ENCODE data around the gene TET3. TPM values are rescaled to one million over a fixed set of nuclear protein-coding genes. Genes with fewer than 3 reads are reported as not detected.

Gene TET3
- polyA plus RNA-seq, 1 donor (not counting 4 experiments of a cell fraction or from before 2014, with no cell fraction given) = 2.9 TPM

DNA sequence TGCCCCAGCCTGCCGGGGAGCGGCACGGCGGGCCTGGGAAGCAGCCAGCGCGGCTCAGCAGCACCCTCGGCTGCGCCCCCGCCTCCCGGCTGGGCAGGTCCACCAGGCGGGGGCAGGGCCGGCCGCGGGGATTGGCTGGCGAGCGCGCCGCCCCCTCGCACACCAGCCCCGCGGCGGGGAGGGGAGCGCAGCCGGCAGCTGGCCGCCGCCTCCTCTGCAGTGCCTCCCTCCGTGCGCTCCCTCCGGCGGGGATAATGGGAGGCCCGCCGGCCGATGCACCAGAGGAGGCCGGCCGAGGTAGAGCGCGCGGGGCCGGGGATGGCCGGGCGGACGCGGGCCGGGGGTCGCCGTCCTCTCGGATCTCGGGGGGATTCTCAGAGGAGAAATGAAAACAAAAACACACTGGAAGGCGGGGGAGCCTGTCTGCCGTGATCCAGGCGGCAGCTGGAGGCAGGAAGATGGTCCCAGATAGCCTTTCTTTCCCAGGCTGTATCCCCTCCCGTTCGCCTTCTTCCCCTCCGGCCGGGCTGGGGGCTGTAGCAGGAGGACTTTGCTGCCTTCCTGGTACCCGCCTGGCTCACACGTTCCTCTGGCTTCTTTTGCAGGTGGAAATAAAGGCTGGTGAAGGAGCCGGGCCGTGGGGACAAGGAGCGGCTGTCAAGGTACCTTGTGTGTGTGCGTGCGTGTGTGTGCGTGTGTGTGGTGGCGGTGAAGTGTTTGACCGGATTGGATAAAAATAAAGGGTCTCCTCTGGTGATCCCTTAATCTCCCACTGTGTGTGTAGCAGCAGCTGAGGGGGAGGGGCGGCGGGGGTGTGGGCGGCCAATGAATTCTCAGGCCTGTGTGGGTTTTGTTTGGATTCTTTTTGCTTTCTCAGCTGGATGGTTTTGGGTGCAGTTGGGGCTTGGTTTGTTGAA is 18.1 kb downstream of the TET3 start:
- dilution Hi-C loops (cut with MboI; ENCODE audit: extremely low pct_ligation_motif_present, low sequenced_read_pairs) = no loop called here
- H3K9me3 ChIP-seq (ENCODE audit: control insufficient read depth, low read depth, low read length) = no peaks in the 10 kb centered on the region
- peaks cover 5% of the 10 kb centered on the region for H3K9me1 ChIP-seq (ENCODE audit: control insufficient read depth, extremely low read depth, insufficient read depth, low read length)
- peaks cover 3 to 9% of the 10 kb centered on the region in 2 experiments for H3K36me3 ChIP-seq (ENCODE audit: control insufficient read depth in 2 of 2, extremely low read depth in 1 of 2, insufficient read depth in 2 of 2, low read length in 2 of 2)
- DNase-seq (ENCODE audit: low read depth, low spot score) = no peak
- no peak for TF ChIP-seq EZH2 (IDR thresholded peaks at IDR 0.05; ENCODE audit: low read length)
- TF ChIP-seq, protein P1, sequence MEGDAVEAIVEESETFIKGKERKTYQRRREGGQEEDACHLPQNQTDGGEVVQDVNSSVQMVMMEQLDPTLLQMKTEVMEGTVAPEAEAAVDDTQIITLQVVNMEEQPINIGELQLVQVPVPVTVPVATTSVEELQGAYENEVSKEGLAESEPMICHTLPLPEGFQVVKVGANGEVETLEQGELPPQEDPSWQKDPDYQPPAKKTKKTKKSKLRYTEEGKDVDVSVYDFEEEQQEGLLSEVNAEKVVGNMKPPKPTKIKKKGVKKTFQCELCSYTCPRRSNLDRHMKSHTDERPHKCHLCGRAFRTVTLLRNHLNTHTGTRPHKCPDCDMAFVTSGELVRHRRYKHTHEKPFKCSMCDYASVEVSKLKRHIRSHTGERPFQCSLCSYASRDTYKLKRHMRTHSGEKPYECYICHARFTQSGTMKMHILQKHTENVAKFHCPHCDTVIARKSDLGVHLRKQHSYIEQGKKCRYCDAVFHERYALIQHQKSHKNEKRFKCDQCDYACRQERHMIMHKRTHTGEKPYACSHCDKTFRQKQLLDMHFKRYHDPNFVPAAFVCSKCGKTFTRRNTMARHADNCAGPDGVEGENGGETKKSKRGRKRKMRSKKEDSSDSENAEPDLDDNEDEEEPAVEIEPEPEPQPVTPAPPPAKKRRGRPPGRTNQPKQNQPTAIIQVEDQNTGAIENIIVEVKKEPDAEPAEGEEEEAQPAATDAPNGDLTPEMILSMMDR (optimal IDR thresholded peaks at IDR 0.05 in 1 of 3, IDR thresholded peaks at IDR 0.05 in 1 of 3, conservative IDR thresholded peaks at IDR 0.05 in 1 of 3; ENCODE audit: extremely low read depth in 1 of 3, insufficient read depth in 2 of 3, low read length in 3 of 3) = peak in 1 of 3 experiments; percentile 2
- peaks cover 31% of the 10 kb centered on the region for H4K20me1 ChIP-seq (ENCODE audit: control insufficient read depth, extremely low read depth, insufficient read depth, low read length)
- no peak for FAIRE-seq
- H2AFZ ChIP-seq (ENCODE audit: control insufficient read depth, low read length) = no peak overlapping the region
- H3K9ac ChIP-seq (ENCODE audit: control insufficient read depth, extremely low read depth, insufficient read depth, low read length) = peak overlapping the region; percentile 39
- H3K27ac ChIP-seq (ENCODE audit: control insufficient read depth, insufficient read depth, low read length) = no peak overlapping the region
- no peaks in the 10 kb centered on the region for H3K27me3 ChIP-seq (ENCODE audit: control insufficient read depth, extremely low read depth, insufficient read depth, low read length)
- H3K4me2 ChIP-seq (ENCODE audit: control insufficient read depth, extremely low read depth, insufficient read depth, low read depth, low read length) = peak overlapping the region; percentile 94
- H3K79me2 ChIP-seq (ENCODE audit: control insufficient read depth, insufficient read depth, low read length) = peaks cover 67% of the 10 kb centered on the region
- H3K4me3 ChIP-seq (ENCODE audit: control insufficient read depth in 2 of 3, extremely low read depth in 1 of 3, insufficient read depth in 2 of 3, low read depth in 1 of 3, low read length in 3 of 3) = peak overlapping the region; percentile 20 to 60 (median 59)
- H3K4me1 ChIP-seq (ENCODE audit: control insufficient read depth, extremely low read depth, insufficient read depth, low read length) = peaks cover 35% of the 10 kb centered on the region

DNA sequence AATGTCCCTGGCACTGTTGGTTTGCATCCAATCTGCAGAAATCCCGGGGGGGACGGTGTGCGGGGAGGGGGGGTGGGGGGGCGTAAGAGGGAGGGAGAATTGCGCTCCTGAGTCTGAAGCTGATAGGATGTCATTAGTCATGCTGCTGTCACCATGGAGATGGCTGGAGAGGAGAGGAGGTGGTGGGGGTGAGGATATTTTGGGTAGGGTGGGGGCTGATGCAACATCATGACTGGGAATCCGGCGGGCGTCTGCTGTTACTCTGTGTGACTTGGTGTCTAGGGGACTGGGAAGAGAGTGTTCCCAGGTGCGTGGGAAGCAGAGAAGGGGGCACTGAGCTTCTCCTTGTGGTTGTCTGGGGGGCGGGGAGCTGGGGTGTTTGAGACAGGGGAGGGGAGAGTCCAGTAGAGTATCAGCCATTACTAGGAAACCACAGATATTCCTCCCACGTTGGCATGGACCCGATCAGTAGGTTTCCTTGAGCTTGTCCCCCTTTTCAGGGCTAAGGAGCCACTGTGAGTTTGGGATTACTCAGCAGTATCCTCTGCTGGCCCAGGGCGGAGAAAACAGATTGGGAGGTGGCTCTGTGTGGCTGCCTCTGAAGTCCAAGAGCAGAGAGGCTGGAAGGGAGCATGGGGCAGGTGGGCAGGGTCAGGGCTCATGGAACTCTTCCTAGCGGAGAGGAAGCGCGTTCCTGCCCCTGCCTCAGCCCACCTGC is 18.9 kb downstream of the TET3 start:
- peaks cover 31% of the 10 kb centered on the region for H4K20me1 ChIP-seq (ENCODE audit: control insufficient read depth, extremely low read depth, insufficient read depth, low read length)
- peaks cover 63% of the 10 kb centered on the region for H3K79me2 ChIP-seq (ENCODE audit: control insufficient read depth, insufficient read depth, low read length)
- no peak for FAIRE-seq
- DNase-seq (ENCODE audit: low read depth, low spot score) = no peak
- no peak overlapping the region for H3K4me2 ChIP-seq (ENCODE audit: control insufficient read depth, extremely low read depth, insufficient read depth, low read depth, low read length)
- H3K4me1 ChIP-seq (ENCODE audit: control insufficient read depth, extremely low read depth, insufficient read depth, low read length) = peaks cover 35% of the 10 kb centered on the region
- H3K9me3 ChIP-seq (ENCODE audit: control insufficient read depth, low read depth, low read length) = no peaks in the 10 kb centered on the region
- dilution Hi-C loops (cut with MboI; ENCODE audit: extremely low pct_ligation_motif_present, low sequenced_read_pairs) = no loop called here
- H3K36me3 ChIP-seq (ENCODE audit: control insufficient read depth in 2 of 2, extremely low read depth in 1 of 2, insufficient read depth in 2 of 2, low read length in 2 of 2) = peaks cover 3 to 9% of the 10 kb centered on the region in 2 experiments
- TF ChIP-seq EZH2 (IDR thresholded peaks at IDR 0.05; ENCODE audit: low read length) = no peak
- TF ChIP-seq, protein P1 (optimal IDR thresholded peaks at IDR 0.05 in 1 of 3, IDR thresholded peaks at IDR 0.05 in 1 of 3, conservative IDR thresholded peaks at IDR 0.05 in 1 of 3; ENCODE audit: extremely low read depth in 1 of 3, insufficient read depth in 2 of 3, low read length in 3 of 3) = no peak
- H3K27me3 ChIP-seq (ENCODE audit: control insufficient read depth, extremely low read depth, insufficient read depth, low read length) = no peaks in the 10 kb centered on the region
- H3K27ac ChIP-seq (ENCODE audit: control insufficient read depth, insufficient read depth, low read length) = no peak overlapping the region
- H3K9me1 ChIP-seq (ENCODE audit: control insufficient read depth, extremely low read depth, insufficient read depth, low read length) = peaks cover 3% of the 10 kb centered on the region
- no peak overlapping the region for H3K9ac ChIP-seq (ENCODE audit: control insufficient read depth, extremely low read depth, insufficient read depth, low read length)
- no peak overlapping the region for H2AFZ ChIP-seq (ENCODE audit: control insufficient read depth, low read length)
- no peak overlapping the region for H3K4me3 ChIP-seq (ENCODE audit: control insufficient read depth in 2 of 3, extremely low read depth in 1 of 3, insufficient read depth in 2 of 3, low read depth in 1 of 3, low read length in 3 of 3)

Data from keratinocyte (primary cell).